HL-60/S4 treated with retinoic acid at 250 ng/mL for 4 days and 3 days (cell line): Measurements from ENCODE around the gene PLGRKT.
"Not testable (repeated sequence)": the region's sequence is repeated elsewhere in the genome, so short reads cannot be mapped to it uniquely, and the experiment has no call there.

ENCODE experiments used
- in situ Hi-C: fragments of 300-500 bp; cut with MboI; formaldehyde crosslinking; loops from 2 replicates; pipeline ENCODE4 v1.7.0; 2022; ENCODE audit warnings: low sequenced_read_pairs

The PLGRKT gene

DNA sequence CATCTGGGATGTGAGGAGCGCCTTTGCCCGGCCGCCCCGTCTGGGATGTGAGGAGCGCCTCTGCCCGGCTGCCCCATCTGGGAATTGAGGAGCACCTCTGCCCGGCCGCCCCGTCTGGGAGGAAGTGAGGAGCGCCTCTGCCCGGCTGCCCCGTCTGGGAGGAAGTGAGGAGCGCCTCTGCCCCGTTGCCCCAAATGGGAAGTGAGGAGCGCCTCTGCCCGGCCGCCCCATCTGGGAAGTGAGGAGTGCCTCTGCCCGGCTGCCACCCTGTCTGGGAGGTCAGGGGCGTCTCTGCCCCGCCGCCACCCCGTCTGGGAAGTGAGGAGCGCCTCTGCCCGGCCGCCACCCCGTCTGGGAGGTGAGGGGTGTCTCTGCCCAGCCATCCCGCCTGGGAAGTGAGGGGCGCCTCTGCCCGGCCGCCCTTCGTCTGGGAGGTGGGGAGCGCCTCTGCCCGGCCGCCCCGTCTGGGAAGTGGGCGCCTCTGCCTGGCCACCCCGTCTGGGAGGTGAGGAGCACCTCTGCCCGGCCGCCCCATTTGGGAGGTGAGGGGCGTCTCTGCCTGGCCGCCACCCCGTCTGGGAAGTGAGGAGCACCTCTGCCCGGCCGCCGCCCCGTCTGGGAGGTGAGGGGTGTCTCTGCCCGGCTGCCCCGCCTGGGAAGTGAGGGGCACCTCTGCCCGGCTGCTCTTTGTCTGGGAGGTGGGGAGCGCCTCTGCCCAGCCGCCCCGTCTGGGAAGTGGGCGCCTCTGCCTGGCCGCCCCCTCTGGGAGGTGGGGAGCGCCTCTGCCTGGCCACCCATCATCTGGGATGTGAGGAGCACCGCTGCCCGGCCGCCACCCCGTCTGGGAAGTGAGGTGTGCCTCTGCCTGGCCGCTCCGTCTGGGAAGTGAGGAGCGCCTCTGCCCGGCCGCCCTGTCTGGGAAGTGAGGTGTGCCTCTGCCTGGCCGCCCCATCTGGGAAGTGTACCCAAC lies 3.6 kb downstream of the PLGRKT start:
- in situ Hi-C loops: loop anchor here (25.0 kb wide), 1 partner anchor 672 kb away; no protein-coding TSS in a partner anchor

DNA sequence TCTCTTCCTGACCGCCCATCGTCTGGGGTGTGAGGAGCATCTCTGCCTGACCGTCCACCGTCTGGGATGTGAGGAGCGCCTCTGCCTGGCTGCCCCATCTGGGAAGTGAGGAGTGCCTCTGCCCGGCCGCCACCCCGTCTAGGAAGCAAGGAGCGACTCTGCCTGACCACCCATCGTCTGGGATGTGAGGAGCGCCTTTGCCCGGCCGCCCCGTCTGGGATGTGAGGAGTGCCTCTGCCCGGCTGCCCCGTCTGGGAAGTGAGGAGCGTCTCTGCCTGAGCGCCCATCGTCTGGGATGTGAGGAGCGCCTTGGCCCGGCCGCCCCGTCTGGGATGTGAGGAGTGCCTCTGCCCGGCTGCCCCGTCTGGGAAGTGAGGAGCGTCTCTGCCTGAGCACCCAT lies 4.4 kb downstream of the PLGRKT start:
- in situ Hi-C loops: loop anchor here (25.0 kb wide), 1 partner anchor 671 kb away; no protein-coding TSS in a partner anchor

DNA sequence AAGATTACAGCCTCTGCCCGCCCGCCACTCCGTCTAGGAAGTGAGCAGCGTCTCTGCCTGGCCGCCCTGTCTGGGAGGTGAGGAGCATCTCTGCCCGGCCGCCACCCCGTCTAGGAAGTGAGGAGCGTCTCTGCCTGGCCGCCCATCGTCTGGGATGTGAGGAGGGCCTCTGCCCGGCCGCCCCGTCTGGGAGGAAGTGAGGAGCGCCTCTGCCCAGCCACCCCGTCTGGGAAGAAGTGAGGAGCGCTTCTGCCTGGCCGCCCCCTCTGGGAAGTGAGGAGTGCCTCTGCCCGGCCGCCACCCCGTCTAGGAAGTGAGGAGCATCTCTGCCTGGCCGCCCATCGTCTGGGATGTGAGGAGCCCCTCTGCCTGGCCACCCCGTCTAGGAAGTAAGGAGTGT lies 4.8 kb downstream of the PLGRKT start:
- in situ Hi-C loops: loop anchor here (25.0 kb wide), 1 partner anchor 671 kb away; no protein-coding TSS in a partner anchor

DNA sequence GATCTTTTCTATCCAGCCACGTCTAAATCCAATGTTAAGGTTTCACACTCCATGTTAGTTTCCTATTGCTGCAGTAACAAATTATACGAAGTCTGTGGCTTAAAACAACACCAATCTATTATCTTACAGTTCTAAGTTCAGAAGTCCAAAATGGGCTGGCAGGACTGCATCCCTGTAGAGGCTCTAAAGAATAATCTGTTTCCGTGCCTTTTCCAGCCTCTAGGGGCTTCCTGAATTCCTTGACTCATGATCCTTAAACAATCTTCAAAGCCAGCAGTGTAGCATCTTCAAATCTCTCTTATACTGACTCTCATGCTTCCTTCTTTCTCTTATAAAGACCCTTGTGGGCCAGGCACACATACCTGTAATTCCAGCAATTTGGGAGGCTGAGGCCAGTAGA lies 6.8 kb downstream of the PLGRKT start:
- in situ Hi-C loops: loop anchor here (25.0 kb wide), 1 partner anchor 669 kb away; no protein-coding TSS in a partner anchor

DNA sequence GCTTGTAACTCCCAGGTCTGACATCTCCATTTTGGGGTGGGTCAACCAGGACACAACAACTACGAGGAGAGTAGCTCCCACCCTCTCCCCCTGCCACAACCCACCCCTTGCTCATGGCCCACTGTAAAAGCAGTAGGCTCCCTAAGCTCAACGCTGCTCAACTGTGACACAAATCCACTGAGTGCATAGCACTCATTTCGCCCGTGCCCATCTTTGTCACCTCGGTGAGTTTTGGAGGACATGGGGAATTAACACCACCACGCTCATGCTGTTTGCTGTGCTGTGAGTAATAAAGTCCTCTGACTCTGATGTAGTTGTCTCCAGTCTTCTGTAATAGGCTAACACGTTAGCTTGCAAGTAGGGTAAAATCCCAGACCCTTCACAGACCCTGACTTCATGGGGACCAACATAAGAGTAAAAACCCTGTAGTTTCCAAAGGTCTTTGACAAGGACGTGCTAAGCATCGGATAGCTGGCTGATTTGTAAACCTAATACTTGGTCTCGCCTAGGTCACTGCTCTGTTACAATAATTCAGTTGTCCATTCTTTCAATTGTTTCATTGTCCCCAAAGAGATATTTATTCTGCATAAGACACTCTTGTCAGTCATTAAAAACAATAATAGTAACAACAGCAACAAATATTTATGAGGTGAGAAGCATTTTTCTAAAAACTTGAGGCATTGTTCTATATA lies 7.7 kb downstream of the PLGRKT start:
- in situ Hi-C loops: loop anchor here (25.0 kb wide), 1 partner anchor 668 kb away; no protein-coding TSS in a partner anchor

DNA sequence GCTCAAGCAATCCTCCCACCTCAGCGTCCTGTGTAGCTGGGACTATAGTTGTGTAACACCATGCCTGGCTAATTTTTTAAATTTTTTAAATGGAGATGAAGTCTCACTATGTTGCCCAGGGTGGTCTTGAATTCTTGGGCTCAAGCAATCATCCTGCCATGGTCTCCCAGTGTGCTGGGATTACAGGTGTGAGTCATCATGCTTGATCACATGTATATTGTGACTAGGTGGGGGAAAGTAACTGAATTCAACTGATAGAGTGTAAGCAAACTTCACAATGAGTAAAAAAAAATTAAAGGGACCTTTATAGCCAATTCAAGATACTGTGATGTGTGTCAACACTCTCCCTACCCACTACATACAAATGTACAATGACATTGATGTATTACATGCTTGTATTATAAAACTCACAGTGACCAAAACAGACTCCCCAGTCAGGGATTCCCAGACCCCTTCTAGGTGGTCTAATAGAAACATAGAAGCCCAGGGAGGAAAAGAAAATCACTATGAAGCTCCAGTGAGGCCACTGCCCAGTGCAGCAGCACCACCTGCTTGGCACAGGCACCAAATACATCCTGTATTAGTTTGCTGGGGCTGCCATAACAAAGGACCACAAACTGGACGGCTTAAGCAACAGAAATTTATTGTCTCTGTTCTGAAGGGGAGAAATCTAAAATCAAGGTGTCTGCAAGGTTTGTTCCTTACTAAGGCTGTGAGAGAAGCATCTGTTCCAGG lies 8.8 kb downstream of the PLGRKT start:
- in situ Hi-C loops: loop anchor here (25.0 kb wide), 1 partner anchor 667 kb away; no protein-coding TSS in a partner anchor

DNA sequence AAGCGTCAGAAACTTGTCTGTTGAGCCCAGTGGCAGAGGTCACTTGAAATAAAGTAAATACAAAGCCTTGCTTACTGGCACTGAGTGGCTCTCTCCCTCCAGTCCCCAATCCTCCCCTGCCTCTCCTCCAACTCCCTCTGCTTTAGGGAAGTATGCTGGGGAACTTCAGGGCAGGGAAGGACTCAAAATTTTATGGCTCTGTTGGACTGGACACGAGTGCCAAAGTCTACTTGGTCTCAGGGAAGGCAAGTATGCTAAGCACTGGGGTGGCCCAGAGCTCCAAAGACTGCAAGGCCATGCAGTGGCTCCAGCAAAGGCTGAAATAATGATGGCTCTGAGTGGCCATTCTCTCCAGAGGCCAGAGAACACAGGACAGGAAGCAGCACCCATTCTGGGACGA lies 9.6 kb downstream of the PLGRKT start:
- in situ Hi-C loops: loop anchor here (25.0 kb wide), 1 partner anchor 666 kb away; no protein-coding TSS in a partner anchor

DNA sequence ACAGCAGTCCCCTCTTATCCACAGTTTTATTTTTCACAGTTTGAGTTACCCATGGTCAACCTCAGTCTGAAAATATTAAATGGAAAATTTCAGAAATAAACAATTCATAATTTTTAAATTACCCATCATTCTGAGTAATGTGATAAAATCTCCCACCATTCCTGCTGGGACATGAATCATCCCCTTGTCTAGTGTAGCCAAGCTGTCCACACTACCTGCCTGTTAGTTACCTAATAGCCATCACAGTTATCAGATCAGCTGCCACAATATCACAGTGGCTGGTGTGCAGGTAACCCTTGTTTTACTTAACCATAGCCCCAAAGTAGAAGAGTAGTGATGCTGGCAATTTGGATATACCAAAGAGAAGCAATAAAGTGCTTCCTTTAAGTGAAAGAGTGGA lies 10.7 kb downstream of the PLGRKT start:
- in situ Hi-C loops: loop anchor here (25.0 kb wide), 1 partner anchor 665 kb away; no protein-coding TSS in a partner anchor

DNA sequence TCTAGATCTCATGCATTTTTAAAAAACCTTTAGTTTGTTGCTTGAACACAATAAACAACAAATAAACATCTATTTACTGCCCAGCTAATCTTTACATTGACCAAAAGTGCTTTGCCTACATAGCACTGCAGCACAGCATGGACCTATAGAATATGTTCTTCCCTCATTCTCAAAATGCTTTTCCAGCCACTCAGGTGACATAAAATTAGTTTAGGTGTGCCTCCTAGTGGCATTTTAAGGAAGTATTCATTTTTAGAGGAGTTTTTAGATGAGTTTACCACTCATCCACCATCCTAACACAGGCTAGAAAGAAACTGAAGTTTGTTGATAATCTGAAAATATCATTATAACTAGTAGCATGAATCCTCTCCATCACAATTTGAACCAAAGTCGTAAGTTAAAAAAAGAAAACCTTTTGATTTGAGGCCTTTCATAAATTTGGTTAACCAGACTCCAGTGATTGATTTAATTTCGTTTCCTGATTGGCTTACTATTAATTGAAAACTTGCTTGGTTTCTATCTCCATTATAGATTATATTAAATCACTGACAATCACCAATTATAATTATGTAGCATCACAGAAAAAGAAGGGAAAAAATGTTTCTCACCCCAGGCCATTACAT lies 12.6 kb downstream of the PLGRKT start:
- in situ Hi-C loops: loop anchor here (25.0 kb wide), 1 partner anchor 663 kb away; no protein-coding TSS in a partner anchor

DNA sequence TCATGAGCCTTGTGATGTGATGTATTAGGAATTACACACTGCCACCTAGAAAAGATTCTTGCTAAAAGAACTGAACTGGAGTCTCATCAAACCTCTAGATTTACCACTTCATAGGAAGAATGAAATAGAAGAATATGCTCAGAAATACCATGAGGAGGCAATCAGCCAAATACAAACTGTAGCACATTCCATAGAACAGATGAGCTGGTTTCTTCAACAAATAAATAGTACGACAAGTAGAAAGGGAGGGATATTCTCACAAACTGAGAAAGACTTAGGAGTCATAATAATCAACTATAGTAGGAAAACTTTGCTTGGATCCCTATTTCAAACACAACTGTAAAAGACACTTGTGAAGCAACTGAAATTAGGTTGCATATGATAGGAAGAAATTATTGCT lies 15.4 kb downstream of the PLGRKT start:
- in situ Hi-C loops: no loop called here

DNA sequence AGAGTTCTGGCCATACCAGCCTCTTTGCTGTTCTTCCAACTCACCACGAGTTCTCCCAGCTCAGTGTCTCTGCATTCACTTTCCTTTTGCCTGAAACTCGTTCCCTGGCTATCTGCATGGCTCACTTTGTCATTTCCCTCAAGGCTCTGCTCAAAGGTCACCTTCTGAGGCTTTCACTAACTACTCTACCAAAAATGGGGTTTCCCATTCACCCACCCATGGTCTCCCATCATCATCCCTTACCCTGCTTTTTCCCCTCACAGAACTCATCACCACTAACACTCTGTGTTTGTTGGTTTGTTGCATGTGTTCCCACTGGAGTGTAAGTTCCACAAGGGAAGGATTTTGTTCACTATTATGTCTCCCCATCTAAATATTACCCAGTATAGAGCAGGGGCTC lies 16.6 kb downstream of the PLGRKT start:
- in situ Hi-C loops: no loop called here

DNA sequence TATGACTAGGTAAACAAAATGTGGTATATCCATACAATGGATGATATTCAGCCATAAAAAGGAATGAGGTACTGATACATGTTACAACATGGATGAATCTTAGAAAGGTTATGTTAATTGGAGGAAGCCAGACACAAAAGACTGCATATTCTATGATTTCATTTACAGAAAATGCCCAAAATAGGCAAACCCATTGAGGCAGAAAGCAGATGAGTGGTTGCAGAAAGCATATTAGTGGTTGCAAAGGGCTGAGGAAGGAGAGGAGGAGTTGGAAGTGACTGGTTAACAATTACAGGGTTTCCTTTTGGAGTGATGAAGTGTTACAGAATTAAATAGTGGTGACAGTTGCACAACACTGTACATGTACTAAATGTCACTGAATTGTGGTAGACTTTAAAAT lies 17.7 kb downstream of the PLGRKT start:
- in situ Hi-C loops: no loop called here

DNA sequence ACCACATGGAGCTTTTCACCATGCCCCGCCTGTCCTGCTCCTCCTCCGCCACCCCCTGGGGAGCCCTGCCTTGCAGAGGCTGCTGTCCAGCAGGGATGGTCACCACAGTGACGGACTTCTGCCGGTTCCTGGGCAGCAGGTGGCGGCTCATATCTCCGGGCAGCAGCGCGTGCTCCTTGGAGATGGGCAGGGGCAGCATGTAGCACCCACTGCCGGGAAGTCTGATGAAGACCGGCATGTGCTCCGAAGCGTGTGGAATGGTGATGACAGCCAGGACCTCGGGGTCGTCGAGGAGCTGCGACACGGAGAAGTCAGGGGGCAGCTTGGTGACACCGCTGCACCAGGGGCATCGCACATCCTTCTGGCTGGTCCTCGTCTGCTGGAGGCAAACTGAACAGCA lies 19.2 kb downstream of the PLGRKT start:
- in situ Hi-C loops: no loop called here

DNA sequence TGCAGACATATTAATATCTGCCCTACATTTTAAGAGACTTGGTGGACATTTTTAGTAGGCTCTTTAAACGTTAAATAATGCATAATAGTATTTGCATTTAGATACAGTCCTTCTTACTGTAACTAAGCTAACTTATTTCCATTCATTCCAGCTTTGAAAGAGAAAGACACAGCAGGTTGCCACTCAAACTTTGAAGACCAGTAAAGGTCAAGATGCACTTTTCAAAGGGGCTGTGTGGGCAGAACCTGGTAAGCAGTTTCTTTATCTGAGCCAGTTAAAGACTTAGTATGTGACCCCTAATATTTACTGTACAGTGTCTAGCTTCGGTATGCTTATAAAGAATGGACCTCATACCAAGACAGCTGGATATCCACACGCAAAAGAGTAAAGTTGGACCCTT lies 20.8 kb downstream of the PLGRKT start:
- in situ Hi-C loops: no loop called here

DNA sequence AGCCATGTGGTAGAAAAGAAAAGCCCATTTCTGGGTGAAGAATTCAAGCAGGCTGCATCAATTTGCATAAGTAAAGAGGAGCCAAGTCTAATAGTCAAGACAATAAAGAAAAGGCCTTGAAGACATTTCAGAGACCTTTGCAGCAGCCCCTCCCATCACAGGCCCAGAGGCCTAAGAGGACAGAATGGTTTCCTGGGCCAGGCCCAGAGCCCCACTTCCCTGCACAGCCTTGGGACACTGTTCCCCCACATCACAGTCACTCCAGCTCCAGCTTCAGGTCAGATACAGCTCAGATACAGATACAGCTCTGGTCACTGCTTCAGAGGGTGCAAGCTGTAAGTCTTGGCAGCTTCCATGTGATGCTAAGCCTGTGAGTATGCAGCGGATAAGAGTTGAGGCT lies 29.1 kb downstream of the PLGRKT start:
- in situ Hi-C loops: no loop called here

DNA sequence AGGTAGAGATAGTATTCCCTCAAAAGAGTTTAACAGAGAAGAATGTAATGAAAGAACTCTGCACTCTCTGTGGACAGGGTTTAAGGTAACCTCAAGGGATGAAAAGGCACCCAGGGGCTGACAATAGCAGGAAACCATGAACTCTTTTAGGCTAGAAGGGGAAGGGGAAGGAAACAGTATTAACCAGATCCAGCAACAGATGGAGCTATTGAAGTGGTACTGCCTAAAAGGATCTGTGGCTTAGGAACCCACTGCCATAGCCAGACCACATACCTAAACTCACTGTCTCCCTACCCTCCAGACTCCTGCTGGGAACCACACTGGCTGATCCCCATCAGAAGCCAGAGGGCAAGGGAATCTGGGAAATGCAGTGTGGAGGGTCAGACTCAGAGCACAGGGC lies 35.5 kb downstream of the PLGRKT start:
- in situ Hi-C loops: no loop called here

DNA sequence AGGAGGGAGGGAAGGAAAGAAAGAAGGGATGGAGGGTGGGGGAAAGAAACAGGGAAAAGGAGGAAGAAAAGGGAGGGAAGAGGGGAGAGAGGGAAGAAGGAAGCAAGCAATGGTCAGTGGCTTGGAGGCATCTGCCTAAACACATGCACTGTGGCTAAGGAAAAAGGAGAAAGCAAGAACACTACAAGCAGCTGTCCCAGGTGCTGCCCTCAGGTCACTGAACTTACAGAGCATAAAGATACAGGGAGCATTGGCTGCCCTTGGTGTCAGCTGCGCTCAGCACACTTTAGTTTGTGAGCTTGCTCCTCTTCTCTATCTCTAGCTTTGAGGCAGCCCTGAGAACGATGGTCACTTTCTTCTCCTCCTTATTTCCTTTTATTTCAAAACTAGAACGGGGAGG lies 40.2 kb downstream of the PLGRKT start:
- in situ Hi-C loops: not testable (repeated sequence)

DNA sequence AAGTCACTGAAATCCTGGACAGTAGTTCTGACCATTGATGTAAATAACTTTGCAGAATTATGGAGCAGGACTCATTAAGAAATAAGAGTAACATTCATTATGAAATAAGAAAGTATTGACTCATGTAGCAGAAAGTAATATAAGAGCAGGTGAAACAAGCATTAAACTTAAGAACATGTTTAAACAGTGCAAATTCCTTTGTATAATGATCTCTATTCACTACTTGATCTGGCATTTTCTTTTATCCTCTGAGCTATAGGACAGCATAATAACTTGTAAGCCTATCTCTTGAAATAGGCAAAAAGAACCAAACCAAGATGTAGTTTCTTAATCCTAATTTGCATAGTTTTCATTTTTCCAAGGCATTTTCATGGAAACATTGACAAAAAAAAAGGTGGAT lies 42.3 kb downstream of the PLGRKT start:
- in situ Hi-C loops: no loop called here

DNA sequence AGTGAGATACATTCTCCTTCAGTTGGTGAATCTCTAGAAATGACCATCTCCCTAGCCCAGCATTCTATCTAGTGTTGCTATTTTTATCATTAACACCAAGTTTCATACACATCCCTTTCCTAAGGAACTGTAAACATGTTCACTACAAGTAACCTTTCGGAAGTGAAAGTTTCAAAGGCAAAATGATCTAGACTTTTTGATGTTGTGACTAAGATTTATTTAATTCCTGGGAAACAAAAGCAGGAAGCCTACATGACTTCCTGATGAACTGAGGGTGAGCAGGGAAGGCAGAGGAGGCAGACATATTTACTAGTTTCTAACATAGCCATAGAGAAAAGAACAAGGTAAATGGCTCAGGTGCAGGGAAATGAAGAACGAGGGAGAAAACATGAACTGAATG lies 43.7 kb downstream of the PLGRKT start:
- in situ Hi-C loops: not testable (repeated sequence)

DNA sequence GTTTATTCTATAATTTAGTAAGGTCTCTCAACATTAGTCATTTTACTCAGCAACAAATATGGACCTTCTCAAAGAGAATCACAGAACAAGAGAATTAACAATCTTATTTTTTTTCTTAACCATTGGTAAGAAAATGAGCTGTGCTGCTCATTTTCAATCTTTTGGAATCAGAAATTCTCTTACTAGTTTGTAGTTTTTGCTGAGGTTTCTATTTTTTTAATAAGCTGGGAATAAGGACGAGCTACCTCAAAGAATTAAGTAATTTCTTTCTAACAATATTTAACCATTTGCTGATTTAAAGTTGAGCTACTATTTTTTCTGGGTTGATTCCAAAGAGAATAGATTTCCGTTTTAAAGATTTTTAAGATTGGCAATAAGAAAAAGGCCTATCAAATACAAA lies 44.2 kb downstream of the PLGRKT start:
- in situ Hi-C loops: no loop called here
